Endothelial cell of umbilical vein (primary cell): ENCODE measurements around the gene KIZ. TPM values are rescaled to one million over a fixed set of nuclear protein-coding genes. Genes with fewer than 3 reads are reported as not detected.

Source experiments
- BruUV-seq: library from RNA; stranded (reverse); fragments of 400-500 nt; replicated peaks from 2 replicates; lab custom pipeline; 2021; lab: Mats Ljungman, UMichigan
- CTCF ChIA-PET: fragments of 300-600, 350-600 bp; sonication (Branson Sonifier 250); formaldehyde crosslinking; loops from one replicate; lab custom pipeline; 2021; ENCODE audit warnings: antibody characterized with exemption, inconsistent platforms; lab: Charles Lee
- POLR2A ChIA-PET: fragments of 300-600, 350-600 bp; sonication (Branson Sonifier 250); formaldehyde crosslinking; loops from one replicate; lab custom pipeline; 2021; ENCODE audit warnings: antibody characterized with exemption, inconsistent platforms; lab: Charles Lee
- DNase-seq: peaks from one replicate; pipeline ENCODE4 v3.0.0-alpha.2; 2011; ENCODE audit warnings: low read depth, low spot score
- FAIRE-seq: peaks from 2 replicates; lab custom pipeline; 2011; peaks lifted over from hg19 to GRCh38; lab: Jason Lieb, UNC
- H2AFZ ChIP-seq: 2 replicates; pipeline ENCODE4 v1.6.0; 2012; ENCODE audit warnings: low read depth, low read length, control low read depth, inconsistent platforms
- H3K27ac ChIP-seq: 2 replicates; pipeline ENCODE4 v1.5.1; 2011; ENCODE audit warnings: low read depth, mild to moderate bottlenecking, control low read depth, low read length, moderate library complexity; ENCODE audit not compliant: insufficient read depth
- H3K27me3 ChIP-seq, 2 experiments: 2 replicates each; pipeline versions ENCODE4 v1.6.0 to v1.6.1; 2011; ENCODE audit warnings: low read length in 2 of 2, mixed read lengths in 1 of 2; ENCODE audit not compliant: control insufficient read depth in 2 of 2, insufficient read depth in 2 of 2
- H3K36me3 ChIP-seq, 2 experiments: 2 replicates in 1 of 2; 3 replicates in 1 of 2; pipeline ENCODE4 v1.5.1; 2011; ENCODE audit warnings: low read length in 2 of 2, mild to moderate bottlenecking in 1 of 2, moderate library complexity in 1 of 2; ENCODE audit not compliant: control insufficient read depth in 2 of 2, insufficient read depth in 2 of 2; ENCODE audit errors: extremely low read depth in 1 of 2
- H3K4me1 ChIP-seq: 3 replicates; pipeline ENCODE4 v1.5.1; 2011; ENCODE audit warnings: mild to moderate bottlenecking, low read length; ENCODE audit not compliant: control insufficient read depth, insufficient read depth; ENCODE audit errors: extremely low read depth
- H3K4me2 ChIP-seq: 2 replicates; pipeline ENCODE4 v1.6.1; 2011; ENCODE audit warnings: low read length, control low read depth, mixed read lengths; ENCODE audit not compliant: insufficient read depth
- H3K4me3 ChIP-seq, 3 experiments: fragments of 200-600 bp in 1 of 3; sonication (generic), shearing (Covaris generic) in 1 of 3; replicated peaks in 1 of 3; 2 replicates each; pipeline ENCODE4 v1.5.1; 2011 to 2016; ENCODE audit warnings: control low read depth in 3 of 3, low read length in 3 of 3, mild to moderate bottlenecking in 2 of 3, inconsistent platforms in 1 of 3, low read depth in 1 of 3, moderate library complexity in 1 of 3; ENCODE audit not compliant: insufficient read depth in 1 of 3
- H3K79me2 ChIP-seq: 2 replicates; pipeline ENCODE4 v1.6.0; 2012; ENCODE audit warnings: low read length, inconsistent platforms; ENCODE audit not compliant: control insufficient read depth, insufficient read depth
- H3K9ac ChIP-seq: replicated peaks from 2 replicates; pipeline ENCODE3; 2011; ENCODE audit warnings: low read length, control low read depth; ENCODE audit not compliant: insufficient read depth; ENCODE audit errors: extremely low read depth
- H3K9me1 ChIP-seq: replicated peaks from 3 replicates; pipeline ENCODE4 v1.6.0; 2011; ENCODE audit warnings: mild to moderate bottlenecking, low read length; ENCODE audit not compliant: control insufficient read depth, insufficient read depth; ENCODE audit errors: extremely low read depth
- H3K9me3 ChIP-seq: replicated peaks from 2 replicates; pipeline ENCODE4 v1.5.1; 2012; ENCODE audit warnings: low read length, inconsistent platforms; ENCODE audit not compliant: control insufficient read depth, insufficient read depth
- H4K20me1 ChIP-seq: replicated peaks from 2 replicates; pipeline ENCODE3; 2011; ENCODE audit warnings: mild to moderate bottlenecking, low read length; ENCODE audit not compliant: control insufficient read depth, insufficient read depth; ENCODE audit errors: extremely low read depth
- CTCF ChIP-seq, 2 donors: IDR thresholded peaks; 1 replicate in 1 of 2; 2 replicates in 1 of 2; pipeline ENCODE4 v1.5.1; 2011; ENCODE audit warnings: low read length in 2 of 2, mild to moderate bottlenecking in 2 of 2, moderate library complexity in 2 of 2, control low read depth in 1 of 2, inconsistent platforms in 1 of 2, low read depth in 1 of 2; ENCODE audit not compliant: insufficient read depth in 1 of 2; ENCODE audit errors: extremely low read depth in 1 of 2
- EZH2 ChIP-seq: IDR thresholded peaks from 2 replicates; pipeline ENCODE4 v1.6.1; 2012; ENCODE audit warnings: borderline replicate concordance, low read depth, mild to moderate bottlenecking, moderate library complexity, low read length, inconsistent platforms; ENCODE audit not compliant: severe bottlenecking
- FOS ChIP-seq: IDR thresholded peaks from 2 replicates; pipeline ENCODE4 v1.6.1; 2011; ENCODE audit warnings: mild to moderate bottlenecking, low read length, moderate library complexity, borderline replicate concordance; ENCODE audit not compliant: insufficient read depth
- GATA2 ChIP-seq: IDR thresholded peaks from 2 replicates; pipeline ENCODE4 v1.7.0; 2011; ENCODE audit warnings: low read depth, mild to moderate bottlenecking, moderate library complexity, mixed read lengths, low read length; ENCODE audit not compliant: insufficient read length, insufficient read depth
- JUN ChIP-seq: IDR thresholded peaks from 2 replicates; pipeline ENCODE4 v1.6.1; 2011; ENCODE audit warnings: borderline replicate concordance, low read depth; ENCODE audit not compliant: insufficient read length, insufficient read depth
- MAX ChIP-seq: IDR thresholded peaks from 2 replicates; pipeline ENCODE4 v1.6.1; 2011; ENCODE audit not compliant: insufficient read depth, insufficient read length
- MYC ChIP-seq: IDR thresholded peaks from one replicate; pipeline ENCODE4 v1.6.1; 2011; ENCODE audit warnings: mild to moderate bottlenecking, low read depth, low read length
- POLR2A ChIP-seq: IDR thresholded peaks from 2 replicates; pipeline ENCODE4 v1.6.1; 2012; ENCODE audit warnings: low read depth, mild to moderate bottlenecking, control low read depth, low read length
- POLR2AphosphoS5 ChIP-seq: IDR thresholded peaks from 2 replicates; pipeline ENCODE4 v1.6.1; 2012; ENCODE audit warnings: low read depth, mild to moderate bottlenecking, control low read depth, low read length, moderate library complexity; ENCODE audit not compliant: insufficient read depth
- dilution Hi-C: fragments of 300-500 bp; cut with MboI; formaldehyde crosslinking; loops from one replicate; pipeline ENCODE4 v1.15.0; 2019; ENCODE audit warnings: low sequenced_read_pairs; ENCODE audit not compliant: extremely low pct_ligation_motif_present
- intact Hi-C: fragments of 100-400 bp; cut with micrococcal nuclease; formaldehyde crosslinking; loops from one replicate; pipeline ENCODE4 v1.10.0; 2022
- polyA plus RNA-seq, 4 experiments: library from polyadenylated mRNA; depleted of rRNA in 3 of 4; stranded (reverse) in 3 of 4; unstranded in 1 of 4; fragments of >200 nt; gene quantifications; 2 replicates each; pipeline versions ENCODE4 v1.2.1 to v1.2.3, GENCODE V29; 2011 to 2012; ENCODE audit warnings: missing spikeins in 1 of 4
- total RNA-seq: library from RNA; stranded (reverse); gene quantifications from 2 replicates; pipeline ENCODE4 v1.2.3, GENCODE V29; 2021

KIZ gene
- total and polyA plus RNA-seq, 2 donors (not counting 3 experiments of a cell fraction or from before 2014, with no cell fraction given), result 3.9 to 7.3 TPM

GRCh38 chr20:21270806-21271205 is 144.9 kb downstream of the KIZ start:
- H3K27me3 ChIP-seq, result peaks cover 0 to 2% of the 10 kb centered on the region in 2 experiments
- DNase-seq (no peak), FAIRE-seq (no peak)
- H3K79me2 ChIP-seq, result no peaks in the 10 kb centered on the region
- dilution Hi-C loops (no loop called here), intact Hi-C loops (no loop called here)
- no peaks in the 10 kb centered on the region for H4K20me1 ChIP-seq
- H3K9me3 ChIP-seq, result no peaks in the 10 kb centered on the region
- no peak overlapping the region for H3K4me3 ChIP-seq
- no peak overlapping the region for H3K9ac ChIP-seq
- BruUV-seq, result no TSS peak
- H3K9me1 ChIP-seq, result no peaks in the 10 kb centered on the region
- H3K36me3 ChIP-seq, result no peaks in the 10 kb centered on the region
- H3K27ac ChIP-seq, result no peak overlapping the region
- H2AFZ ChIP-seq, result no peak overlapping the region
- POLR2A ChIA-PET, result no interaction called here
- no peaks in the 10 kb centered on the region for H3K4me1 ChIP-seq
- H3K4me2 ChIP-seq, result no peak overlapping the region
- no peak for TF ChIP-seq MYC
- no peak for TF ChIP-seq GATA2
- TF ChIP-seq EZH2, result no peak
- TF ChIP-seq JUN, result no peak
- CTCF ChIA-PET, result no interaction called here

- H3K9me3 ChIP-seq, result no peaks in the 10 kb centered on the region
- no peak overlapping the region for H3K9ac ChIP-seq
- no peak overlapping the region for H3K27ac ChIP-seq
- no peak overlapping the region for H3K4me2 ChIP-seq
- intact Hi-C loops (no loop called here), dilution Hi-C loops (no loop called here)
- TF ChIP-seq FOS, result no peak
- no peak for TF ChIP-seq MAX
- no peak for TF ChIP-seq JUN
- no peak for TF ChIP-seq CTCF (IDR thresholded peaks at IDR 0.05; ENCODE audit: extremely low read depth in 1 of 2, insufficient read depth in 1 of 2, low read depth in 1 of 2, low read length in 2 of 2)
- no peak for TF ChIP-seq MYC
- TF ChIP-seq POLR2AphosphoS5, result no peak
- TF ChIP-seq EZH2, result no peak
- TF ChIP-seq POLR2A, result no peak
- no peak overlapping the region for H3K4me3 ChIP-seq
- H2AFZ ChIP-seq, result no peak overlapping the region
- no peak for FAIRE-seq
- no peak for DNase-seq
- BruUV-seq, result no TSS peak
- ChIA-PET CTCF (no interaction called here), POLR2A (no interaction called here)
- no peaks in the 10 kb centered on the region for H4K20me1 ChIP-seq
- H3K4me1 ChIP-seq, result no peaks in the 10 kb centered on the region
- H3K79me2 ChIP-seq, result no peaks in the 10 kb centered on the region
- H3K36me3 ChIP-seq, result no peaks in the 10 kb centered on the region
- H3K9me1 ChIP-seq, result no peaks in the 10 kb centered on the region
- H3K27me3 ChIP-seq, result peaks cover 0 to 2% of the 10 kb centered on the region in 2 experiments
These were observed 146.4 kb downstream of the KIZ start for GRCh38 chr20:21272279-21272678.
